GM12892 (cell line): ENCODE data around the gene SERPINI1.

ENCODE experiments used
- DNase-seq: peaks from one replicate; pipeline ENCODE4 v3.0.0; 2011; ENCODE audit not compliant: insufficient read length
- FAIRE-seq: peaks from 2 replicates; lab custom pipeline; 2011; peaks lifted over from hg19 to GRCh38; lab: Jason Lieb, UNC
- POLR2A ChIP-seq: IDR thresholded peaks from 2 replicates; pipeline ENCODE4 v1.6.1; 2011; ENCODE audit warnings: low read depth, low read length, control low read depth
- POLR2AphosphoS5 ChIP-seq: IDR thresholded peaks from 2 replicates; pipeline ENCODE4 v1.6.1; 2011; ENCODE audit warnings: low read depth, low read length, control low read depth
- TAF1 ChIP-seq: IDR thresholded peaks from 2 replicates; pipeline ENCODE4 v1.6.1; 2011; ENCODE audit warnings: low read depth, mild to moderate bottlenecking, control low read depth, low read length, borderline replicate concordance

The SERPINI1 gene

DNA sequence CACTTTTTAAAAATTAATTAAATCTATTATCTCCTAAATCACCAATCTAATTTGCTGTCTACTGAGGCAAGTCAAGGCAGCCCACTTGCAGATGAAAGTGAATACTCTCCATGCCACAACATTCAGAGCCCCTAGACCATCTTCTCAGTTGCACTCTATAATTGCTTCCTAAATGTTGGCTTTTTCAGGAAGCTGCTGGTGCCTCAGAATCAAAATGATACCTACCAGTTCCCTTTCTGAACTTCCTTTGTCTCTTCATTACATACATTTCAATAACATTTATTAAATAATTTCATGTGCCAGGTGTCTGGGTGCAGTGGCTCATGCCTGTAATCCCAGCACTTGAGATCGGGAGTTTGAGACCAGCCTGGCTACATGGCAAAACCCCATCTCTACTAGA is 124.1 kb downstream of the SERPINI1 start:
- DNase-seq (no peak), FAIRE-seq (peak; percentile 83)
- TF ChIP-seq POLR2AphosphoS5 = no peak
- no peak for TF ChIP-seq TAF1
- TF ChIP-seq POLR2A = no peak

GRCh38 chr3:167861649-167862048 is 126.1 kb downstream of the SERPINI1 start:
- FAIRE-seq = no peak
- no peak for DNase-seq
- no peak for TF ChIP-seq POLR2AphosphoS5
- no peak for TF ChIP-seq TAF1
- TF ChIP-seq POLR2A = no peak

DNA sequence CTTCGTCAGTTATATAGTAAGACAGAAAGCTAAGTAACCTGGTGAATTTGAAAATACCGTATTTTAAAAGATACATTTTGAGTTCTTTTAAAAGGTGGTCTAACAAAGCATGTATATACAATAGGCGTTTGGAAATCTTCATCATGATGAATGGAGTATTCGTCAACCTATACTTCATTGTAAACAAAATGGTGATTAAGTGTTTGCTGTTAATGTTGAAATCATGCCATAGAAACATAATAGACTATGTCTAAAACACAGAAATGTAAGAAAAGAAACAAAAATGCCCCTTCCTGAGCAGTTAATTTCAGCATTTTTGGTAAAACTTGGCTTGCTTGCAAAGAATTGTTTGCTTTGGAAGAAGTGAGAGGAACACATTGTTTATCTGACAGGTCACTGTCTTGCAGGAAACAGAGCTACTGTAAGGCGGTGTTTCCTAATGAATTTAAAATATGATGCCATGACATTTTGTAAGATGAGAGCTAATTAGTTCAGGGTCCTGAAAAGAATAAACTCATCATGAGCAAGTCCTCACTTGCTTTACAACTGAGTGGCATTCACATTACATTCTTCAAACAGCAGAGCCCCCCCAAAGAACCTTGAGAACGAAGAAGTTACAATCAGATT is 126.7 kb downstream of the SERPINI1 start:
- no peak for DNase-seq
- no peak for TF ChIP-seq POLR2AphosphoS5
- no peak for TF ChIP-seq TAF1
- no peak for TF ChIP-seq POLR2A
- FAIRE-seq = no peak

DNA sequence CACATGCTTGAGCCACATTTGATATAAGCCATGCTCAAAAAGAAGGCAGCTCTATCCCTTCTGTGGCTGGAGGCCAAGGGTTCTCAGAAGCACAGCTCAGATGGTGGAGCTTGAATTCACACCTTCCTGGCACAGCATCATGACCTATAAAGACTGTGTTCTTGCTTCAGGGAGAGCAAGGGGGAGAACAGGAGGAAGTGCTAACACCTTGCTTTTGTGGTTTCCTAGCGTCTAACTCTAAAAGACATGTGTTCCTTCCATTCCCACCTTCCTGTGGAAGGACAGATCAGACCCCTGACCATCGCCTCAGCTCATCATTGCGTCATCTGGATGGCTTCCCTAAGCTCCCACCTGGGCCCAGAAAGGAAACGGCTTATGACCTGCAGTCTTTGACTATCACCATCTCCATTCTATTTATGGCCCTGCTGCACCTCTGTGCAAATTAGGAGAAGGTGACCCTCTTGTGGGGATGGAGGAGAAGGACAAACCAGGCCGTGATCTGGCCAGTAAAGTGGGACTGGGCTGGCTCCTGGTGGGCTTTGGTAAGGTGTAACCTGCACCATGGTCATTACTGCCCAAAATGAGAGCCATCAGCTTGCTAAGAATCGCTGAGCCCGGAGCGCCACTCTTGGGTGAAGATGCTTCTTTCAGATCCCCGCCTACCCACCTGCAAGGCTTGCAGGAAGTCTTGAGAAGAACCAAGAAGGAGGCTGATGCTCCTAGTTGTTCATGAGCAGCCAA is 128.5 kb downstream of the SERPINI1 start:
- no peak for DNase-seq
- TF ChIP-seq POLR2A = no peak
- TF ChIP-seq POLR2AphosphoS5 = no peak
- TF ChIP-seq TAF1 = no peak
- no peak for FAIRE-seq

GRCh38 chr3:167864552-167864874 is 129.0 kb downstream of the SERPINI1 start:
- FAIRE-seq = no peak
- DNase-seq = no peak
- TF ChIP-seq POLR2AphosphoS5 (no peak), POLR2A (no peak), TAF1 (no peak)

DNA sequence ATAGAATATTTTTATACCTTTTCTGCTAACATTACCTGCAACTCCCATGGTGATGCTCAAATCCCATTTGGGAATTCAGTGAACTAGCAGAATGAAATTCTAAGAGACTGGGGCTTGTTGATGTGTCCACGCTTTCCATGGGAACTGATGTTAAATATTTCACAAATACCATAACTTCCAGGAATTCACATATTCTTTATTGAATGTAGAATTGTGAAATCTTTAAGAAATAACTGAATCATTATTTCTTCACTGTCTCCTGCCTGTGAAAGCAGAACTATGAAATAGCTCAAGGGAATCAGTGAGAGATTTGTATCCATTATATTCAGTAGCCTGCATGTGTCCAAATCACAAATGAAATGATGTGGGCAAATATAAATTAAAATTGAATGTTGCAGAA is 130.8 kb downstream of the SERPINI1 start:
- no peak for DNase-seq
- TF ChIP-seq POLR2A (no peak), TAF1 (no peak), POLR2AphosphoS5 (no peak)
- FAIRE-seq = no peak

DNA sequence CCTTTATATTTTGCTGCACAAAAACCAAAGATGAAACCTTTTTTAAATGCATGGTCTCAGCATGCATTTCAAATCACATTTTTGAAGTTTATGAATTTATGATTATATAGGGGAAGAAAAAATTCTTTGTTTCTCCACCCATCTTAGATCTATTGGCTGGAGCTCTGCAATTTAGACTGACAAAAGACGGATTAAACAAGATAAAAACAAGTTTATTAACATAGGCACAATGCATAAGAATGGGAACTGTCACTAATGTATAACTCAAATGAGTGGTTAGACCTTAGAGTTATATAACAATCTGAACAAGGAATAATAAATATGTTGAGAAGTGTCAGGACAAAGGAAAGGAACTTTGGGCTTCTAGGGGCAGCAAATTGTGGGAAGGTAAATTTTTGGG is 132.5 kb downstream of the SERPINI1 start:
- no peak for DNase-seq
- no peak for FAIRE-seq
- TF ChIP-seq POLR2A (no peak), POLR2AphosphoS5 (no peak), TAF1 (no peak)

GRCh38 chr3:167870181-167870580 is 134.7 kb downstream of the SERPINI1 start:
- TF ChIP-seq POLR2AphosphoS5 = no peak
- TF ChIP-seq POLR2A = no peak
- no peak for TF ChIP-seq TAF1
- DNase-seq (no peak), FAIRE-seq (no peak)

DNA sequence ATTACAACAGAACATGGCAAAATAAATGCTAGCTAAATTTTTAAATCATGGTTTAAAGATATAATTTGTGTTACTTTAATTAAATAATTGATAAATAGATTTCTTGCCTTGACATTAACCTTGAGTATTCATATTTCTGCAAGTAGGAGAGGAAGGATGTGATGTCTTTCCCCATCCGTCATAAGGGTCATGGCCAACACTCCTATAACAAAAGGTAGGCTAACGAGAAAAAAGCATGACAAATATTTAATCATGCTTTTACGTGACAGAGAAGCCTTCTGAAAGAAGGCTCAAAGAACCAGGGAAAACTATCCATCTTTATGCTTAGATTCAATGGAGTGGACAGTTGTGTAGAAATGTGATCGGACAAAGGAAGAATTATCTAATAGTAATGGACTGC is 135.2 kb downstream of the SERPINI1 start:
- TF ChIP-seq TAF1 = no peak
- no peak for TF ChIP-seq POLR2A
- TF ChIP-seq POLR2AphosphoS5 = no peak
- FAIRE-seq (no peak), DNase-seq (no peak)

GRCh38 chr3:167872032-167872431 is 136.5 kb downstream of the SERPINI1 start:
- no peak for TF ChIP-seq POLR2A
- no peak for TF ChIP-seq POLR2AphosphoS5
- no peak for TF ChIP-seq TAF1
- FAIRE-seq (no peak), DNase-seq (no peak)

DNA sequence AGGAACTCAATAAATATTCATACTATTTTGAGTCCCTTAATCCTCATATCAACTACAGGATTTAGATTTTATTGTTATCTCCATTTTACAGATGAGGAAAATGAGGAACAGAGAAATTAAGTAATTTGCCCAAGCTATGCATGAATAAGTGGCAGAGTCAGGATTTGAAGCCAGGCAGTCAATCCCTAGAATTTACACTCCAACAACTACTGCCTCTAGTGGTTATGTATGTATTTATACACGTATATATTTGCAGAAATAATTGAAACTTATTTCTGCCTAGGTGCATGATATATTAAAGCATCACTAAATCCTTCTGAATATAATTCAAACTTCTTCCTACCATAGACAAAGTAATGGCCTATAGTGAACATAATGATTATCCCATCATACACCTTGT is 137.4 kb downstream of the SERPINI1 start:
- FAIRE-seq = no peak
- DNase-seq = no peak
- TF ChIP-seq POLR2AphosphoS5 = no peak
- TF ChIP-seq TAF1 = no peak
- TF ChIP-seq POLR2A = no peak
